ENCODE measurements around the gene KLHDC2.
"Not testable (repeated sequence)": the region's sequence is repeated elsewhere in the genome, so short reads cannot be mapped to it uniquely, and the experiment has no call there.

Gene KLHDC2

DNA sequence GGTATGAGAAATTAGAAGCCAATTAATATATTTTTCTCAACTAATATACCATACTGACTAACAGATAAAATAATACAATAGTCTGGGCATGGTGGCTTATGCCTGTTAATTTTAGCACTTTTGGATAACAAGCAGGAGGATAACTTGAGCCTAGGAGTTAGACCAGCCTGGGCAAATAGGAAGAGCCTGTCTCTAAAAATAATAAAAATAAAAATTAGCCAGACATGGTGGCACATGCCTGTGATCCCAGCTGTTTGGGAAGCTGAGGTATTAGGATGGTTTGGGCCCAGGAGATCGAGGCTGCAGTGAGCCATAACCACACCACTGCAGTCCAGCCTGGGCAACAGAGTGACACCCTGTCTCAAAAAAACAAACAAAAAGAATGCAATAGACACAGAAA is 24.7 kb downstream of the KLHDC2 start:
- Histone ChIP-seq H3K4me3 (ENCODE audit: low read depth, low read length) (no peak overlapping the region), H3K27ac (no peak overlapping the region), H3K36me3 (peaks cover 78% of the 10 kb centered on the region), H3K27me3 (ENCODE audit: insufficient read depth, low read depth, severe bottlenecking) (no peaks in the 10 kb centered on the region), H3K9me3 (ENCODE audit: severe bottlenecking) (no peaks in the 10 kb centered on the region)
- TF ChIP-seq, protein P1, sequence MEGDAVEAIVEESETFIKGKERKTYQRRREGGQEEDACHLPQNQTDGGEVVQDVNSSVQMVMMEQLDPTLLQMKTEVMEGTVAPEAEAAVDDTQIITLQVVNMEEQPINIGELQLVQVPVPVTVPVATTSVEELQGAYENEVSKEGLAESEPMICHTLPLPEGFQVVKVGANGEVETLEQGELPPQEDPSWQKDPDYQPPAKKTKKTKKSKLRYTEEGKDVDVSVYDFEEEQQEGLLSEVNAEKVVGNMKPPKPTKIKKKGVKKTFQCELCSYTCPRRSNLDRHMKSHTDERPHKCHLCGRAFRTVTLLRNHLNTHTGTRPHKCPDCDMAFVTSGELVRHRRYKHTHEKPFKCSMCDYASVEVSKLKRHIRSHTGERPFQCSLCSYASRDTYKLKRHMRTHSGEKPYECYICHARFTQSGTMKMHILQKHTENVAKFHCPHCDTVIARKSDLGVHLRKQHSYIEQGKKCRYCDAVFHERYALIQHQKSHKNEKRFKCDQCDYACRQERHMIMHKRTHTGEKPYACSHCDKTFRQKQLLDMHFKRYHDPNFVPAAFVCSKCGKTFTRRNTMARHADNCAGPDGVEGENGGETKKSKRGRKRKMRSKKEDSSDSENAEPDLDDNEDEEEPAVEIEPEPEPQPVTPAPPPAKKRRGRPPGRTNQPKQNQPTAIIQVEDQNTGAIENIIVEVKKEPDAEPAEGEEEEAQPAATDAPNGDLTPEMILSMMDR (IDR thresholded peaks at IDR 0.05; ENCODE audit: low read depth, low read length): no peak
- no peak for DNase-seq

DNA sequence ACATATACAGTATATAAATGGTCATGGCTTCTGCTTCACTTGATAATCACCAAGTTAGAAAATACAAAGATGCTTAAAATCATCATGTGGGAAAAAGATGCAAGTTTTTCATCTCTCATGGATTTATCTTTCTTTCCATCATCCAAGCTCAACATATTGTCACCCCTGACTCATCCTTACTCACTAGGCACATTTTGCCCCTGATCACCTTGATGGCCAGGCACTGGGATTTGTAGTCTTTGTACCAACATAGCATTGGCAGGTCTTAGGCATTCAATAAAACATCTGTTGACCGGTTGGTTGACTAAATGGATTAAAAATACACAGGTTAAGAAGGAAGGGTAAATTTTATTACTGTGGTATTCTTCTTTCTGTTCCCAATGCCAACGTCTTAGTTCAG is 28.1 kb downstream of the KLHDC2 start:
- H3K27me3 ChIP-seq (ENCODE audit: insufficient read depth, low read depth, severe bottlenecking): no peaks in the 10 kb centered on the region
- TF ChIP-seq, protein P1 (IDR thresholded peaks at IDR 0.05; ENCODE audit: low read depth, low read length): no peak
- no peak overlapping the region for H3K27ac ChIP-seq
- no peak overlapping the region for H3K4me3 ChIP-seq (ENCODE audit: low read depth, low read length)
- DNase-seq: no peak
- H3K36me3 ChIP-seq: peaks cover 78% of the 10 kb centered on the region
- no peaks in the 10 kb centered on the region for H3K9me3 ChIP-seq (ENCODE audit: severe bottlenecking)

DNA sequence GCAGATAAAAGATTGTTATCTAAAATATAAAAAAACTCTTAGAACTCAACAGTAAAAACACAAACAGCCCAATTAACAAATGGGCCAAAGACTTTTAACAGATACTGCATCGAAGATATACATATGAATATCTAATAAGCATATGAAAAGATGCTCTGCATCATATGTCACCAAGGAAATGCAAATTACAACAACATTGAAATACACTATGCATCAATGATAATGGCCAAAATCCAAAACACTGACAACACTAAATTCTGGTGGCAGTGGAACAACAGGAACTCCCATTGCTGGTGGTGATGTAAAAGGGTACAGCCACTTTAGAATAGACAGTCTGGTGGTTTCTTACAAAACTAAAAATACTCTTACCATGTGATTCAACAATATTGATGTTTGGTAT is 40.8 kb downstream of the KLHDC2 start:
- Histone ChIP-seq H3K27me3 (ENCODE audit: insufficient read depth, low read depth, severe bottlenecking) (no peaks in the 10 kb centered on the region), H3K9me3 (ENCODE audit: severe bottlenecking) (no peaks in the 10 kb centered on the region), H3K4me3 (ENCODE audit: low read depth, low read length) (no peak overlapping the region), H3K36me3 (peaks cover 71% of the 10 kb centered on the region), H3K27ac (no peak overlapping the region)
- DNase-seq: no peak
- TF ChIP-seq, protein P1 (IDR thresholded peaks at IDR 0.05; ENCODE audit: low read depth, low read length): no peak

DNA sequence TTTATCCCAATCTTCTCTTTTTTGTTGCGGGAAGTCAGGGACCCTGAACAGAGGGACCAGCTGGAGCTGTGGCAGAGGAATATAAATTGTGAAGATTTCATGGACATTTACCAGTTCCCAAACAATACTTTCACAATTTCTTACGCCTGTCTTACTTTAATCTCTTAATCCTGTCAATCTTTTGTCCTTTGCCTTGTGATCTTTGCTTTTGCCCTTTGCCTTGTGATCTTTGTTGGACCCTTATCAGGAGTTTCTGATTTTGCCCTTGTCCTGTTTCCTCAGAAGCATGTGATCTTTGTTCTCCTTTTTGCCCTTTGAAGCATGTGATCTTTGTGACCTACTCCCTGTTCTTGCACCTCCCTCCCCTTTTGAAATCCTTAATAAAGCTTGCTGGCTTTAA is 48.2 kb downstream of the KLHDC2 start:
- not testable (repeated sequence) for H3K9me3 ChIP-seq (ENCODE audit: severe bottlenecking); H3K27ac ChIP-seq; DNase-seq; H3K4me3 ChIP-seq (ENCODE audit: low read depth, low read length); H3K27me3 ChIP-seq (ENCODE audit: insufficient read depth, low read depth, severe bottlenecking)
- H3K36me3 ChIP-seq: peaks cover 75% of the 10 kb centered on the region

DNA sequence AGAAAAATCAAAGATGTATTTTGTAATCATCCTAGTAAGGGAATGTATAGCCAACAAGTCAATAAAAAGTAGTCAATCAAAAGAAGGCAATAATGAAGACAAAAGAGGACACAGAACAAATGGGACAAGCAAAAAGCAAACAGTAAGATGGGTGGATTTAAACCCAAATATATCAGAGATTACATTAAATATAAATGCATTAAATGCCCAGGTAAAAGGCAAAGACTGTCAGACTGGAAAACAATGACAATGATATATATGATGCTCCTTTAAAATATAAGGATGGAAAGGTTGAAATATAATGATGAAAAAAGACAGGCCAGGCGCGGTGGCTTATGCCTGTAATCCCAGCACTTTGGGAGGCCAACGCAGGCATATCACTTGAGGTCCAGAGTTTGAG is 48.9 kb downstream of the KLHDC2 start:
- H3K9me3 ChIP-seq (ENCODE audit: severe bottlenecking): peaks cover 3% of the 10 kb centered on the region
- TF ChIP-seq, protein P1 (IDR thresholded peaks at IDR 0.05; ENCODE audit: low read depth, low read length): no peak
- no peak overlapping the region for H3K27ac ChIP-seq
- peaks cover 68% of the 10 kb centered on the region for H3K36me3 ChIP-seq
- H3K4me3 ChIP-seq (ENCODE audit: low read depth, low read length): no peak overlapping the region
- no peak for DNase-seq
- H3K27me3 ChIP-seq (ENCODE audit: insufficient read depth, low read depth, severe bottlenecking): no peaks in the 10 kb centered on the region

DNA sequence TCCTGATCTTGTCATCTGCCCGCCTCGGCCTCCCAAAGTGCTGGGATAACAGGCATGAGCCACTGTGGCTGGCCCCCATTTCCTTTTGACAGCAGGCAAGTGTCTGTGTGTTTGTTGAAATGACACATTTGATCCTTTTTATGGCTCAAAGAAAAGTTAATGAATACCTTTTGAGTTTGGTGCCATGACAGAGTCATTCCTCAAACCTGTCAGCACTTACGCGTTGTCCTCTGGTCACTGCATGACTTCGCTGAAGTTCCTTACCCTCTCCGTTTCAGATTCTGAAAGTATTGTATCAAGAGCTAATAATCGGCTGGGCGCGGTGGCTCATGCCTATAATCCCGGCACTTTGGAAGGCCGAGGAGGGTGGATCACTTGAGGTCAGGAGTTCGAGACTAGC is 52.2 kb downstream of the KLHDC2 start:
- DNase-seq: no peak
- Histone ChIP-seq H3K27ac (no peak overlapping the region), H3K9me3 (ENCODE audit: severe bottlenecking) (peaks cover 3% of the 10 kb centered on the region), H3K27me3 (ENCODE audit: insufficient read depth, low read depth, severe bottlenecking) (no peaks in the 10 kb centered on the region), H3K4me3 (ENCODE audit: low read depth, low read length) (no peak overlapping the region), H3K36me3 (peaks cover 68% of the 10 kb centered on the region)
- TF ChIP-seq, protein P1 (IDR thresholded peaks at IDR 0.05; ENCODE audit: low read depth, low read length): no peak

All from WERI-Rb-1 (cell line).